ENCODE measurements around the gene EIF1AD. TPM values are rescaled to one million over a fixed set of nuclear protein-coding genes. Genes with fewer than 3 reads are reported as not detected.

EIF1AD gene
- total and polyA plus RNA-seq, 2 experiments from 2014 or later: 16.1 to 32.1 TPM

GRCh38 chr11:66042996-66043906 lies 41.3 kb upstream of the EIF1AD start:
- H3K27ac ChIP-seq (ENCODE audit: low read depth): no peak overlapping the region
- no peaks in the 10 kb centered on the region for H3K36me3 ChIP-seq (ENCODE audit: insufficient read depth)
- H2AFZ ChIP-seq: no peak overlapping the region
- H3K79me2 ChIP-seq (replicated peaks; ENCODE audit: insufficient read depth): 0 out of 2 replicates have a peak, but pooled peaks cover 3% of the 10 kb centered on the region
- ATAC-seq (no peak), DNase-seq (ENCODE audit: low spot score) (no peak)
- Mint-ChIP-seq H3K9me3 (peaks cover 9% of the 10 kb centered on the region), H3K4me1 (peaks cover 20% of the 10 kb centered on the region), H3K36me3 (ENCODE audit: low read depth) (peaks cover 24% of the 10 kb centered on the region), H3K27ac (no peak overlapping the region), H3K27me3 (ENCODE audit: insufficient read depth, low read depth, poor library complexity) (peaks cover 2% of the 10 kb centered on the region), H3K4me3 (no peak overlapping the region)
- peaks cover 7% of the 10 kb centered on the region; the same call in 1 of the 2 replicates for H3F3A ChIP-seq (replicated peaks; ENCODE audit: low read depth)
- no peak for TF ChIP-seq CREB1 (CRISPR knock-in tag; IDR thresholded peaks at IDR 0.05; ENCODE audit: low read depth)
- no peak for TF ChIP-seq EZH2 (IDR thresholded peaks at IDR 0.05; ENCODE audit: low read depth, unreplicated experiment)
- TF ChIP-seq POLR2AphosphoS5 (IDR thresholded peaks at IDR 0.05; ENCODE audit: low read depth): no peak
- TF ChIP-seq ZNF462 (CRISPR knock-in tag; IDR thresholded peaks at IDR 0.05): no peak
- no peak for TF ChIP-seq ZNF114 (CRISPR knock-in tag; IDR thresholded peaks at IDR 0.05)
- TF ChIP-seq STAT1 (IDR thresholded peaks at IDR 0.05; ENCODE audit: unreplicated experiment): no peak
- no peak for TF ChIP-seq JUNB (IDR thresholded peaks at IDR 0.05; ENCODE audit: unreplicated experiment)
- no peak for TF ChIP-seq ZNF331 (CRISPR knock-in tag; IDR thresholded peaks at IDR 0.05; ENCODE audit: low read depth)
- TF ChIP-seq EZH2phosphoT487 (IDR thresholded peaks at IDR 0.05; ENCODE audit: unreplicated experiment): no peak
- no peak for TF ChIP-seq CTCF (conservative IDR thresholded peaks at IDR 0.05; ENCODE audit: low read depth in 2 of 2)
- no peak for TF ChIP-seq REST (IDR thresholded peaks at IDR 0.05; ENCODE audit: unreplicated experiment)
- TF ChIP-seq NANOG (IDR thresholded peaks at IDR 0.05; ENCODE audit: borderline replicate concordance): no peak
- no peak for TF ChIP-seq ETS1 (IDR thresholded peaks at IDR 0.05)
- no peak overlapping the region for H3K4me2 ChIP-seq
- no peaks in the 10 kb centered on the region for H3K27me3 ChIP-seq (ENCODE audit: insufficient read depth)
- H3K4me1 ChIP-seq (ENCODE audit: insufficient read depth): peaks cover 6% of the 10 kb centered on the region; the same call in 1 of the 2 replicates
- no peaks in the 10 kb centered on the region; the same call in none of the 2 replicates for H4K20me1 ChIP-seq (replicated peaks; ENCODE audit: insufficient read depth)
- no peak overlapping the region for H3K4me3 ChIP-seq
- H3K9me2 ChIP-seq (ENCODE audit: insufficient read depth): no peaks in the 10 kb centered on the region
